ENCODE data around the gene ABI1. TPM values are rescaled to one million over a fixed set of nuclear protein-coding genes. Genes with fewer than 3 reads are reported as not detected.
A peak's percentile ranks its signal among the peaks of the same experiment; 100 is the strongest.

ABI1 gene
- total RNA-seq, 1 experiment from 2014 or later: 33.9 TPM

DNA sequence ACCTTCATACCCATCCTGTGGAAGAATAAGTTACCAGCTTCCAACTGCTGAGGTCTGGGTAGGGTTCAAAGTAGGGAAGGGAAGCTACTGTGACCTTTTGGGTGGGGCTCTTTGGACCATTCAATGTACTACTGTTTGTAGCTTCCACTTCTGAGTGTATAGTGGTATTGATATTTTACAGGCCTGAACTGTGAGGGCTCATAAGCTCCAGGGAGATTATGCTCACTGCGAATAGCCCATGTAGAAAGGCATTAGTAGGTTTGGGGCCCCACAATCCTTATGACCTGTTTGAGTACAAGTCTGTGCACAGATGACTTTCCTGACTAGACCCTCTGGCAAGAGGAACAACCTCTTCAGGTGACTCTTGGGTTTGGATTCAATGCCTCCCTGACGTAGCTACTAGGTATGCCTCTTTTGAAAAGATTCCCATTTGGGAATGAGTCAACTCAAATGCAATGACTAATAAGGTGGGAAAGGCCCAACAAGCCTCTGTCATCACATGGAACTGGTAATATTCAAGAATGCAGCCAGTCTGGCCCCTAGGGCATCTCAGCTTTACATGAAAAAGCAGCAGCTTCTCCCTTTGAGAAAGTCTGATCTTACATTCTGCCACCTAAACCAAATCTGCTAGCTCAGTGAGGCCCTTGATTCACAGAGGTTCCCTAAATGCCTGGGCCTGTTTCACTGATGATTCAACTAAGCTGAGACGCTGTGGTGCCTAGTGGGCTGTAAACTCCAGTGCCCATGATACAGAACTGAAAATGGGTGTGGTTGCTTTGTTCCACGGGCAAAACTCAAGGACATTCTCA, 79.8 kb downstream of the ABI1 start (continued):
- no peak for TF ChIP-seq CDX4 (CRISPR knock-in tag; IDR thresholded peaks at IDR 0.05; ENCODE audit: borderline replicate concordance)

- ATAC-seq: no peak
- H3K4me1 Mint-ChIP-seq: peaks cover 47% of the 10 kb centered on the region
- CTCF ChIA-PET: interaction anchor here (1.1 to 1.4 kb wide), 2 partner anchors 54 to 80 kb away, joined by 4 to 7 read pairs; partner anchors contain the start of gene ABI1
- peaks cover 7% of the 10 kb centered on the region for H3K9me3 Mint-ChIP-seq
- H3K27me3 Mint-ChIP-seq (ENCODE audit: low read depth): no peaks in the 10 kb centered on the region
- DNase-seq (ENCODE audit: low spot score): no peak
- peak overlapping the region; percentile 54; the same call in 1 of the 2 replicates for H3K27ac Mint-ChIP-seq
- no peaks in the 10 kb centered on the region; the same call in 1 of the 2 replicates for H3K36me3 Mint-ChIP-seq
- no peak overlapping the region for H3K4me3 Mint-ChIP-seq
- POLR2A ChIA-PET: no interaction called here
- TF ChIP-seq TCF7 (CRISPR knock-in tag; IDR thresholded peaks at IDR 0.05; ENCODE audit: low read depth) (no peak), NR2C2 (CRISPR knock-in tag; IDR thresholded peaks at IDR 0.05) (no peak), ZNF671 (CRISPR knock-in tag; IDR thresholded peaks at IDR 0.05) (no peak), PREB (CRISPR knock-in tag; IDR thresholded peaks at IDR 0.05; ENCODE audit: borderline replicate concordance) (no peak), SMAD3 (CRISPR knock-in tag; IDR thresholded peaks at IDR 0.05; ENCODE audit: borderline replicate concordance) (no peak), FOXP1 (CRISPR knock-in tag; IDR thresholded peaks at IDR 0.05; ENCODE audit: borderline replicate concordance) (no peak), ELF4 (CRISPR knock-in tag; IDR thresholded peaks at IDR 0.05; ENCODE audit: low read depth) (no peak), ZNF138 (CRISPR knock-in tag; conservative IDR thresholded peaks at IDR 0.05) (no peak), ZNF423 (CRISPR knock-in tag; IDR thresholded peaks at IDR 0.05) (no peak), RORB (CRISPR knock-in tag; IDR thresholded peaks at IDR 0.05) (no peak), KAT7 (CRISPR knock-in tag; IDR thresholded peaks at IDR 0.05; ENCODE audit: borderline replicate concordance) (no peak), CREB1 (CRISPR knock-in tag; IDR thresholded peaks at IDR 0.05) (no peak), SOX15 (CRISPR knock-in tag; IDR thresholded peaks at IDR 0.05) (no peak)
- TF ChIP-seq, protein P1, sequence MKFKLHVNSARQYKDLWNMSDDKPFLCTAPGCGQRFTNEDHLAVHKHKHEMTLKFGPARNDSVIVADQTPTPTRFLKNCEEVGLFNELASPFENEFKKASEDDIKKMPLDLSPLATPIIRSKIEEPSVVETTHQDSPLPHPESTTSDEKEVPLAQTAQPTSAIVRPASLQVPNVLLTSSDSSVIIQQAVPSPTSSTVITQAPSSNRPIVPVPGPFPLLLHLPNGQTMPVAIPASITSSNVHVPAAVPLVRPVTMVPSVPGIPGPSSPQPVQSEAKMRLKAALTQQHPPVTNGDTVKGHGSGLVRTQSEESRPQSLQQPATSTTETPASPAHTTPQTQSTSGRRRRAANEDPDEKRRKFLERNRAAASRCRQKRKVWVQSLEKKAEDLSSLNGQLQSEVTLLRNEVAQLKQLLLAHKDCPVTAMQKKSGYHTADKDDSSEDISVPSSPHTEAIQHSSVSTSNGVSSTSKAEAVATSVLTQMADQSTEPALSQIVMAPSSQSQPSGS (CRISPR knock-in tag; IDR thresholded peaks at IDR 0.05; ENCODE audit: borderline replicate concordance, low read depth): no peak
- TF ChIP-seq, protein P2, sequence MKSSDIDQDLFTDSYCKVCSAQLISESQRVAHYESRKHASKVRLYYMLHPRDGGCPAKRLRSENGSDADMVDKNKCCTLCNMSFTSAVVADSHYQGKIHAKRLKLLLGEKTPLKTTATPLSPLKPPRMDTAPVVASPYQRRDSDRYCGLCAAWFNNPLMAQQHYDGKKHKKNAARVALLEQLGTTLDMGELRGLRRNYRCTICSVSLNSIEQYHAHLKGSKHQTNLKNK (CRISPR knock-in tag; IDR thresholded peaks at IDR 0.05): no peak
- TF ChIP-seq, protein P3, sequence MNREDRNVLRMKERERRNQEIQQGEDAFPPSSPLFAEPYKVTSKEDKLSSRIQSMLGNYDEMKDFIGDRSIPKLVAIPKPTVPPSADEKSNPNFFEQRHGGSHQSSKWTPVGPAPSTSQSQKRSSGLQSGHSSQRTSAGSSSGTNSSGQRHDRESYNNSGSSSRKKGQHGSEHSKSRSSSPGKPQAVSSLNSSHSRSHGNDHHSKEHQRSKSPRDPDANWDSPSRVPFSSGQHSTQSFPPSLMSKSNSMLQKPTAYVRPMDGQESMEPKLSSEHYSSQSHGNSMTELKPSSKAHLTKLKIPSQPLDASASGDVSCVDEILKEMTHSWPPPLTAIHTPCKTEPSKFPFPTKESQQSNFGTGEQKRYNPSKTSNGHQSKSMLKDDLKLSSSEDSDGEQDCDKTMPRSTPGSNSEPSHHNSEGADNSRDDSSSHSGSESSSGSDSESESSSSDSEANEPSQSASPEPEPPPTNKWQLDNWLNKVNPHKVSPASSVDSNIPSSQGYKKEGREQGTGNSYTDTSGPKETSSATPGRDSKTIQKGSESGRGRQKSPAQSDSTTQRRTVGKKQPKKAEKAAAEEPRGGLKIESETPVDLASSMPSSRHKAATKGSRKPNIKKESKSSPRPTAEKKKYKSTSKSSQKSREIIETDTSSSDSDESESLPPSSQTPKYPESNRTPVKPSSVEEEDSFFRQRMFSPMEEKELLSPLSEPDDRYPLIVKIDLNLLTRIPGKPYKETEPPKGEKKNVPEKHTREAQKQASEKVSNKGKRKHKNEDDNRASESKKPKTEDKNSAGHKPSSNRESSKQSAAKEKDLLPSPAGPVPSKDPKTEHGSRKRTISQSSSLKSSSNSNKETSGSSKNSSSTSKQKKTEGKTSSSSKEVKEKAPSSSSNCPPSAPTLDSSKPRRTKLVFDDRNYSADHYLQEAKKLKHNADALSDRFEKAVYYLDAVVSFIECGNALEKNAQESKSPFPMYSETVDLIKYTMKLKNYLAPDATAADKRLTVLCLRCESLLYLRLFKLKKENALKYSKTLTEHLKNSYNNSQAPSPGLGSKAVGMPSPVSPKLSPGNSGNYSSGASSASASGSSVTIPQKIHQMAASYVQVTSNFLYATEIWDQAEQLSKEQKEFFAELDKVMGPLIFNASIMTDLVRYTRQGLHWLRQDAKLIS (CRISPR knock-in tag; IDR thresholded peaks at IDR 0.05; ENCODE audit: borderline replicate concordance): no peak
These were observed 80.5 kb downstream of the ABI1 start for GRCh38 chr10:26780106-26780792.
